Pancreas (tissue), 10 donors: ENCODE results near the gene BLACAT1. TPM values are rescaled to one million over a fixed set of nuclear protein-coding genes. Genes with fewer than 3 reads are reported as not detected.

Experiments used
- ATAC-seq, 4 donors: fragments of 200-7000 bp; cut with Tn5 transposase; one replicate each; pipeline versions ENCODE4 v1.8.0 to v1.9.1; 2020; ENCODE audit warnings: mild to moderate bottlenecking in 4 of 4, moderate library complexity in 4 of 4
- DNase-seq, 6 donors: peaks; one replicate each; pipeline ENCODE4 v3.0.0-alpha.2; 2020
- FAIRE-seq: peaks from 2 replicates; lab custom pipeline; 2012; peaks lifted over from hg19 to GRCh38; lab: Jason Lieb, UNC
- H3K27ac ChIP-seq, 4 donors: fragments of 200-600 bp; sonication (generic); 1 replicate in 3 of 4; 2 replicates in 1 of 4; pipeline versions ENCODE4 v1.5.0 to v1.8.0; 2020
- H3K27me3 ChIP-seq, 4 donors: fragments of 200-600 bp; one replicate each; pipeline ENCODE4 v1.8.0; 2021
- H3K36me3 ChIP-seq, 3 donors: fragments of 200-600 bp; sonication (generic) in 1 of 3; one replicate each; pipeline versions ENCODE4 v1.5.0 to v1.8.0; 2020 to 2021
- H3K4me1 ChIP-seq, 3 donors: fragments of 200-600 bp; one replicate each; pipeline ENCODE4 v1.8.0; 2021
- H3K4me3 ChIP-seq, 4 donors: fragments of 200-600 bp; sonication (generic) in 2 of 4; one replicate each; pipeline versions ENCODE4 v1.5.0 to v1.8.0; 2020 to 2021
- H3K9me3 ChIP-seq, 4 donors: fragments of 200-600 bp; one replicate each; pipeline ENCODE4 v1.8.0; 2021
- WGBS, 2 donors: extraction: QIAGEN DNeasy Blood & Tissue Kit; methylation state at CpG; one replicate each; pipeline ENCODE4 v1.1.7; 2013; 5-methylcytosine and 5-hydroxymethylcytosine counted together
- intact Hi-C, 3 donors: fragments of 100-400 bp; cut with DNase I; formaldehyde crosslinking; loops; one replicate each; pipeline versions ENCODE4 v1.11.1 to v1.14.2; 2022
- polyA plus RNA-seq, 2 donors: library from polyadenylated mRNA; stranded (reverse); fragments of 200-250 nt; gene quantifications; one replicate each; pipeline ENCODE4 v1.2.3, GENCODE V29; 2013
- total RNA-seq, 6 donors: library from RNA; stranded (reverse); fragmentation: NEBNext Ultra II Directional in 4 of 6; extraction: Animal tissue kit (Norgen Biotek cat#: 25700) in 4 of 6; gene quantifications; one replicate each; pipeline versions ENCODE4 v1.2.1 to v1.2.4, GENCODE V29; 2021 to 2023
- TF ChIP-seq, protein P1 (sequence below), 4 donors: fragments of 200-600 bp; sonication (generic) in 3 of 4; IDR thresholded peaks; one replicate each; pipeline versions ENCODE4 v1.5.0 to v1.8.0; 2021; ENCODE audit warnings: antibody characterized with exemption in 4 of 4
- donor health status: healthy with polysubstance abuse.
- donor health status: DM: no; HTN: no; CAD: no; lungs with moderate emphysema.
- donor health status: DM: no; HTN: no; CAD: no.
- donor health status: control.
- donor health status: control.
- donor health status: Bipolar disorder and iron deficiency.
- donor health status: DM: yes; HTN: yes; CAD: no.
- donor health status: DM: no; HTN: no; CAD: no.
- donor health status: DM: no; HTN: no; CAD: no.
- donor health status: DM: yes; HTN: yes; CAD: no.

The BLACAT1 gene
- total and polyA plus RNA-seq, 8 donors: 0.09 to 0.34 (median 0.17) TPM; not detected in 2

DNA sequence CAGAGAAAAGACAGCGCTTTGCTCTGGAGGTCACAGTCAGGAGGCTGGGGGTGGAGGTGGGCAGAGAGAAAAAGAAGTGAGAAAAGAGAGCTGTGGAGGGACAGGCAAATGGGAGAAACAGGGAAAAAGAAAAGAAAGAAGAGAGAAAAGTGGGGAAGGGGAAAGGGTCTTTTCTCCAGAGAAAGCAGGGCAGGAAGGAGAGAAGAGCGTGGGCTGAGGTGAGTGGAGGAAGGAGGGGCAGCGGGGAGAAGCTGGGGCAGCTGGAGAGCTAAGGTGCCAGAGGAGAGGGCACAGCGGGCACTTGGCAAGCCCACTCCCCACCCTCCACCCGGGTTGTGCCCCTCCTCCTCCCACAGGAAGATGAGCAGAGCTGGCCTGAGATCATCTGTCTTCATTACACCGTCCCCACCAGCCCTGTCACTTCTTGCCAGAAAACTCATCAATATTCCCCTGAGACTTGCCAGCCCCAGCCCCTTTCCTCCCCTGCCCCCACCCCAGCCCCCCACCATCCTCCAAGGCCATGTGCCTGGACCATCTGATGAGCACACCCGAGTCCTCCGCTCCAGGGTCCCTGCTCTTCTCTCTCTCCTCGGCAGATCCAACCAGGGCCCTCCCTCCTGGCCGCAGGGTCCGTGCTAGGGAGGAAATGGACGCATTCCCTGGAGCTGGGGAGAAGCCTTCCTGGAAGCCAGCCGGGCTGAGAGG, 17.0 kb upstream of the BLACAT1 start:
- no peak for DNase-seq
- TF ChIP-seq, protein P1, sequence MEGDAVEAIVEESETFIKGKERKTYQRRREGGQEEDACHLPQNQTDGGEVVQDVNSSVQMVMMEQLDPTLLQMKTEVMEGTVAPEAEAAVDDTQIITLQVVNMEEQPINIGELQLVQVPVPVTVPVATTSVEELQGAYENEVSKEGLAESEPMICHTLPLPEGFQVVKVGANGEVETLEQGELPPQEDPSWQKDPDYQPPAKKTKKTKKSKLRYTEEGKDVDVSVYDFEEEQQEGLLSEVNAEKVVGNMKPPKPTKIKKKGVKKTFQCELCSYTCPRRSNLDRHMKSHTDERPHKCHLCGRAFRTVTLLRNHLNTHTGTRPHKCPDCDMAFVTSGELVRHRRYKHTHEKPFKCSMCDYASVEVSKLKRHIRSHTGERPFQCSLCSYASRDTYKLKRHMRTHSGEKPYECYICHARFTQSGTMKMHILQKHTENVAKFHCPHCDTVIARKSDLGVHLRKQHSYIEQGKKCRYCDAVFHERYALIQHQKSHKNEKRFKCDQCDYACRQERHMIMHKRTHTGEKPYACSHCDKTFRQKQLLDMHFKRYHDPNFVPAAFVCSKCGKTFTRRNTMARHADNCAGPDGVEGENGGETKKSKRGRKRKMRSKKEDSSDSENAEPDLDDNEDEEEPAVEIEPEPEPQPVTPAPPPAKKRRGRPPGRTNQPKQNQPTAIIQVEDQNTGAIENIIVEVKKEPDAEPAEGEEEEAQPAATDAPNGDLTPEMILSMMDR (IDR thresholded peaks at IDR 0.05): no peak
- Histone ChIP-seq H3K9me3 (no peaks in the 10 kb centered on the region), H3K4me3 (no peak overlapping the region), H3K27ac (no peak overlapping the region), H3K27me3 (no peaks in the 10 kb centered on the region), H3K36me3 (no peaks in the 10 kb centered on the region), H3K4me1 (peaks cover 0 to 8% (median 0%) of the 10 kb centered on the region in 3 donors)
- no peak for FAIRE-seq
- WGBS, 2 donors: 32 to 41% methylated on average over 12 to 13 of the region's 13 CpGs
- ATAC-seq: no peak
- intact Hi-C loops: no loop called here

GRCh38 chr1:205470131-205470530, 14.3 kb upstream of the BLACAT1 start:
- 50% methylated on average over 6 of the region's 6 CpGs for WGBS, 2 donors
- peak; percentile 11 to 83 (median 64) for ATAC-seq
- intact Hi-C loops: no loop called here
- H3K9me3 ChIP-seq: no peaks in the 10 kb centered on the region
- FAIRE-seq: no peak
- H3K27ac ChIP-seq: peak overlapping the region; percentile 18 to 33 (median 24)
- H3K27me3 ChIP-seq: no peaks in the 10 kb centered on the region
- TF ChIP-seq, protein P1 (IDR thresholded peaks at IDR 0.05): no peak
- H3K4me1 ChIP-seq: peaks cover 0 to 8% (median 0%) of the 10 kb centered on the region in 3 donors
- H3K4me3 ChIP-seq: no peak overlapping the region
- H3K36me3 ChIP-seq: no peaks in the 10 kb centered on the region
- DNase-seq: no peak

- FAIRE-seq: no peak
- H3K27me3 ChIP-seq: no peaks in the 10 kb centered on the region
- peaks cover 0 to 8% (median 0%) of the 10 kb centered on the region in 3 donors for H3K4me1 ChIP-seq
- intact Hi-C loops: no loop called here
- no peak overlapping the region for H3K4me3 ChIP-seq
- H3K9me3 ChIP-seq: no peaks in the 10 kb centered on the region
- no peak for ATAC-seq
- 53 to 61% methylated on average over 7 of the region's 7 CpGs for WGBS, 2 donors
- no peak overlapping the region for H3K27ac ChIP-seq
- H3K36me3 ChIP-seq: no peaks in the 10 kb centered on the region
- no peak for DNase-seq
- TF ChIP-seq, protein P1 (IDR thresholded peaks at IDR 0.05): no peak
Observed at GRCh38 chr1:205466595-205467220, 10.9 kb upstream of the BLACAT1 start.

GRCh38 chr1:205465392-205465791, 9.5 kb upstream of the BLACAT1 start:
- FAIRE-seq (no peak), DNase-seq (no peak), ATAC-seq (no peak)
- Histone ChIP-seq H3K9me3 (no peaks in the 10 kb centered on the region), H3K27me3 (no peaks in the 10 kb centered on the region), H3K4me1 (peaks cover 0 to 4% (median 0%) of the 10 kb centered on the region in 3 donors), H3K27ac (no peak overlapping the region), H3K4me3 (no peak overlapping the region), H3K36me3 (no peaks in the 10 kb centered on the region)
- 42 to 65% methylated on average over 2 of the region's 2 CpGs for WGBS, 2 donors
- intact Hi-C loops: no loop called here
- TF ChIP-seq, protein P1 (IDR thresholded peaks at IDR 0.05): no peak
